Embryonic facial prominence (tissue), 1 donor: Measurements from ENCODE around the gene SHISA6.

ENCODE experiments used
- DNase-seq: peaks from one replicate; pipeline ENCODE4 v3.0.0-alpha.2; 2016; ENCODE audit errors: extremely low spot score

The SHISA6 gene

GRCh38 chr17:11353601-11354000 is 112.6 kb downstream of the SHISA6 start:
- DNase-seq: no peak

GRCh38 chr17:11356371-11356770 is 115.4 kb downstream of the SHISA6 start:
- no peak for DNase-seq

- no peak for DNase-seq
These were observed 122.6 kb downstream of the SHISA6 start for GRCh38 chr17:11363565-11364117.

- no peak for DNase-seq
These were observed 125.3 kb downstream of the SHISA6 start for GRCh38 chr17:11366272-11366850.

- DNase-seq: no peak
These were observed 128.6 kb downstream of the SHISA6 start for GRCh38 chr17:11369575-11369974.

GRCh38 chr17:11372692-11373091 is 131.7 kb downstream of the SHISA6 start:
- DNase-seq: no peak

GRCh38 chr17:11378506-11378905 is 137.5 kb downstream of the SHISA6 start:
- DNase-seq: no peak

- DNase-seq: no peak
These were observed 139.7 kb downstream of the SHISA6 start for GRCh38 chr17:11380761-11381160.

- DNase-seq: no peak
These were observed 142.1 kb downstream of the SHISA6 start for GRCh38 chr17:11383157-11383556.

GRCh38 chr17:11384131-11384530 is 143.1 kb downstream of the SHISA6 start:
- DNase-seq: no peak

GRCh38 chr17:11387610-11388009 is 146.6 kb downstream of the SHISA6 start:
- no peak for DNase-seq

- no peak for DNase-seq
These were observed 147.0 kb downstream of the SHISA6 start for GRCh38 chr17:11388054-11388453.

- DNase-seq: no peak
These were observed 148.6 kb downstream of the SHISA6 start for GRCh38 chr17:11389583-11389982.

- DNase-seq: no peak
These were observed 150.1 kb downstream of the SHISA6 start for GRCh38 chr17:11391134-11391533.

GRCh38 chr17:11404431-11405276 is 163.6 kb downstream of the SHISA6 start:
- no peak for DNase-seq

- no peak for DNase-seq
These were observed 165.7 kb downstream of the SHISA6 start for GRCh38 chr17:11406716-11407115.

- no peak for DNase-seq
These were observed 171.6 kb downstream of the SHISA6 start for GRCh38 chr17:11412654-11413053.

- no peak for DNase-seq
These were observed 177.3 kb downstream of the SHISA6 start for GRCh38 chr17:11418342-11418741.

- no peak for DNase-seq
These were observed 189.7 kb downstream of the SHISA6 start for GRCh38 chr17:11430751-11431150.

- no peak for DNase-seq
These were observed 197.7 kb downstream of the SHISA6 start for GRCh38 chr17:11438673-11439072.

- no peak for DNase-seq
These were observed 200.0 kb downstream of the SHISA6 start for GRCh38 chr17:11441004-11441403.

GRCh38 chr17:11446316-11446715 is 205.3 kb downstream of the SHISA6 start:
- DNase-seq: no peak

GRCh38 chr17:11454096-11454495 is 213.1 kb downstream of the SHISA6 start:
- no peak for DNase-seq
